H9 (cell line): ENCODE results near the gene C1S. TPM values are rescaled to one million over a fixed set of nuclear protein-coding genes. Genes with fewer than 3 reads are reported as not detected.

ENCODE experiments used
- DNase-seq: peaks from one replicate; pipeline ENCODE4 v3.0.0-alpha.2; 2017
- H2AFZ ChIP-seq: one replicate; pipeline ENCODE4 v1.6.1; 2013; ENCODE audit warnings: mild to moderate bottlenecking, low read length, control low read depth, moderate library complexity
- H2AK5ac ChIP-seq: 2 replicates; pipeline ENCODE4 v1.6.1; 2013; ENCODE audit warnings: low read length, control low read depth, mixed read lengths; ENCODE audit not compliant: insufficient read length
- H2BK120ac ChIP-seq: one replicate; pipeline ENCODE4 v1.6.1; 2013; ENCODE audit warnings: low read depth, mild to moderate bottlenecking, low read length, control low read depth, inconsistent platforms; ENCODE audit not compliant: poor library complexity, severe bottlenecking
- H2BK12ac ChIP-seq: 2 replicates; pipeline ENCODE4 v1.6.1; 2013; ENCODE audit warnings: low read length, control low read depth, mixed read lengths, low read depth; ENCODE audit not compliant: insufficient read length
- H2BK15ac ChIP-seq: 2 replicates; pipeline ENCODE4 v1.6.1; 2013; ENCODE audit warnings: low read depth, low read length, control low read depth
- H2BK20ac ChIP-seq: one replicate; pipeline ENCODE4 v1.6.1; 2013; ENCODE audit warnings: low read depth, mild to moderate bottlenecking, low read length, control low read depth, inconsistent platforms; ENCODE audit not compliant: poor library complexity, severe bottlenecking
- H2BK5ac ChIP-seq: 2 replicates; pipeline ENCODE4 v1.6.1; 2013; ENCODE audit warnings: low read length, control low read depth, mixed read lengths; ENCODE audit not compliant: insufficient read length
- H3K14ac ChIP-seq: 2 replicates; pipeline ENCODE4 v1.6.1; 2013; ENCODE audit warnings: low read length, control low read depth; ENCODE audit not compliant: insufficient read depth
- H3K18ac ChIP-seq: 2 replicates; pipeline ENCODE4 v1.6.1; 2013; ENCODE audit warnings: low read depth, mild to moderate bottlenecking, mixed read lengths, low read length, control low read depth; ENCODE audit not compliant: insufficient read length
- H3K23ac ChIP-seq: 2 replicates; pipeline ENCODE4 v1.6.1; 2013; ENCODE audit warnings: low read length, control low read depth, mixed read lengths, low read depth; ENCODE audit not compliant: insufficient read length
- H3K23me2 ChIP-seq: 2 replicates; pipeline ENCODE4 v1.6.1; 2013; ENCODE audit warnings: low read depth, mild to moderate bottlenecking, mixed read lengths, low read length, control low read depth; ENCODE audit not compliant: insufficient read length, poor library complexity, severe bottlenecking
- H3K27ac ChIP-seq: 2 replicates; pipeline ENCODE4 v1.5.1; 2013; ENCODE audit warnings: low read length, control low read depth, mixed read lengths, low read depth; ENCODE audit not compliant: insufficient read length
- H3K27me3 ChIP-seq: 2 replicates; pipeline ENCODE4 v1.6.1; 2013; ENCODE audit warnings: low read length, control low read depth, inconsistent platforms; ENCODE audit not compliant: insufficient read depth
- H3K4ac ChIP-seq: 2 replicates; pipeline ENCODE4 v1.6.1; 2013; ENCODE audit warnings: low read depth, mild to moderate bottlenecking, control low read depth, inconsistent platforms, low read length, moderate library complexity
- H3K4me1 ChIP-seq: 2 replicates; pipeline ENCODE4 v1.6.1; 2013; ENCODE audit warnings: low read length, control low read depth, inconsistent platforms; ENCODE audit not compliant: insufficient read depth
- H3K4me2 ChIP-seq: 2 replicates; pipeline ENCODE4 v1.6.1; 2013; ENCODE audit warnings: low read length, control low read depth, mixed read lengths; ENCODE audit not compliant: insufficient read length, insufficient read depth
- H3K56ac ChIP-seq: 2 replicates; pipeline ENCODE4 v1.6.1; 2013; ENCODE audit warnings: low read depth, mild to moderate bottlenecking, mixed read lengths, low read length, control low read depth; ENCODE audit not compliant: insufficient read length
- H3K79me1 ChIP-seq: 2 replicates; pipeline ENCODE4 v1.6.1; 2013; ENCODE audit warnings: low read depth, mild to moderate bottlenecking, moderate library complexity, low read length, control low read depth, inconsistent platforms; ENCODE audit not compliant: insufficient read depth, poor library complexity, severe bottlenecking
- H3K79me2 ChIP-seq: 2 replicates; pipeline ENCODE4 v1.6.1; 2013; ENCODE audit warnings: low read length, control low read depth, inconsistent platforms; ENCODE audit not compliant: insufficient read depth
- H3K9ac ChIP-seq: 2 replicates; pipeline ENCODE4 v1.6.1; 2013; ENCODE audit warnings: low read length, control low read depth, mixed read lengths; ENCODE audit not compliant: insufficient read length; ENCODE audit errors: extremely low read depth
- H3K9me3 ChIP-seq: one replicate; pipeline ENCODE4 v1.6.1; 2013; ENCODE audit warnings: low read depth, low read length, inconsistent platforms; ENCODE audit not compliant: control insufficient read depth
- H3T11ph ChIP-seq: one replicate; pipeline ENCODE4 v1.6.1; 2013; ENCODE audit warnings: mild to moderate bottlenecking, low read length, control low read depth, inconsistent platforms
- H4K20me1 ChIP-seq: one replicate; pipeline ENCODE4 v1.6.1; 2013; ENCODE audit not compliant: control insufficient read depth, insufficient read length, insufficient read depth
- H4K5ac ChIP-seq: 2 replicates; pipeline ENCODE4 v1.6.1; 2013; ENCODE audit warnings: low read depth, mild to moderate bottlenecking, mixed read lengths, low read length, control low read depth; ENCODE audit not compliant: insufficient read length
- H4K8ac ChIP-seq: replicated peaks from 2 replicates; pipeline ENCODE4 v1.6.1; 2013; ENCODE audit warnings: low read length, control low read depth, mixed read lengths, low read depth; ENCODE audit not compliant: insufficient read length
- H4K91ac ChIP-seq: 2 replicates; pipeline ENCODE4 v1.6.1; 2013; ENCODE audit warnings: low read depth, mild to moderate bottlenecking, moderate library complexity, mixed read lengths, low read length, control low read depth; ENCODE audit not compliant: insufficient read length
- H3K27ac Mint-ChIP-seq, 3 experiments: 2 replicates in 2 of 3; 3 replicates in 1 of 3; pipeline ENCODE4 v1.8.0; 2020 to 2021; ENCODE audit warnings: mixed read lengths in 3 of 3, mild to moderate bottlenecking in 1 of 3, moderate library complexity in 1 of 3
- H3K27me3 Mint-ChIP-seq: 2 replicates; pipeline ENCODE4 v1.8.0; 2021; ENCODE audit warnings: low read depth, mild to moderate bottlenecking, moderate library complexity, mixed read lengths
- H3K36me3 Mint-ChIP-seq, 3 experiments: 2 replicates in 2 of 3; 3 replicates in 1 of 3; pipeline ENCODE4 v1.8.0; 2020 to 2021; ENCODE audit warnings: low read depth in 3 of 3, mixed read lengths in 3 of 3; ENCODE audit not compliant: insufficient read depth in 1 of 3
- H3K4me1 Mint-ChIP-seq, 2 experiments: 2 replicates each; pipeline ENCODE4 v1.8.0; 2020; ENCODE audit warnings: mixed read lengths in 2 of 2
- H3K4me3 Mint-ChIP-seq, 2 experiments: 2 replicates in 1 of 2; 3 replicates in 1 of 2; pipeline ENCODE4 v1.8.0; 2020 to 2021; ENCODE audit warnings: mild to moderate bottlenecking in 2 of 2, mixed read lengths in 2 of 2, moderate library complexity in 1 of 2
- H3K9me3 Mint-ChIP-seq, 2 experiments: 2 replicates in 1 of 2; 3 replicates in 1 of 2; pipeline ENCODE4 v1.8.0; 2020; ENCODE audit warnings: mild to moderate bottlenecking in 2 of 2, mixed read lengths in 2 of 2, moderate library complexity in 1 of 2
- CTCF ChIP-seq: fragments of 200-600 bp; sonication (generic); conservative IDR thresholded peaks from 3 replicates; pipeline ENCODE4 v1.8.0; 2021; ENCODE audit warnings: antibody characterized with exemption, mild to moderate bottlenecking
- WGBS: extraction: QIAGEN DNeasy Blood & Tissue Kit; methylation state at CpG from one replicate; pipeline ENCODE4 v1.1.7; 2013; ENCODE audit warnings: missing lambda C conversion rate, low lambda C conversion rate, mixed read lengths; ENCODE audit not compliant: insufficient read length; ENCODE audit errors: extremely low coverage; 5-methylcytosine and 5-hydroxymethylcytosine counted together
- total RNA-seq: library from RNA; stranded (reverse); gene quantifications from 2 replicates; pipeline ENCODE4 v1.2.1, GENCODE V29; 2021

C1S gene
- total RNA-seq, 1 experiment from 2014 or later = 4.2 TPM

DNA sequence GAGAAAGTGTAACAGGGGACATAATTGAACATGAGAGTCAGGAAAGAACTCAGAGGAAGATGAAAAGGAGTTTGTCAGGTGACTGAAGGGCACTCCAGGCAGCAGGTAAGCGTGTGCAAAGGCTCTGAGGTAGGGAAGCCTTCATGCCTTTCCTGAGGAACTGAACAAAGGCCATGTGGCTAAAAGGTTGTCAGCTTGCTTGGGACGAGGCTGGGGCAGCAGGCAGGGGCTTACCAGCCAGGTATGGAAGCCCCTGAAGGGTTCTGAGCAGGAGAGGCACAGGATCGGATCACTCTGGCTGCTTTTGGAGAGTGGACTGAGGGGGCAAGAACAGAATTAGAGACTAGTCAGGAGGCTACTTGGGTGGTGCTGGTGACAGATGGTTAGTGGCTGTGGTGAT lies 47.4 kb upstream of the C1S start:
- peaks cover 0 to 14% (median 5%) of the 10 kb centered on the region in 3 experiments; a peak in 5 of 7 replicates for H3K36me3 Mint-ChIP-seq
- H3K4ac ChIP-seq = no peak overlapping the region
- TF ChIP-seq CTCF = no peak
- peaks cover 3% of the 10 kb centered on the region for H3K23me2 ChIP-seq
- no peak overlapping the region for H2AK5ac ChIP-seq
- no peaks in the 10 kb centered on the region for H3K27me3 Mint-ChIP-seq
- H3K4me1 Mint-ChIP-seq = peaks cover 18 to 24% of the 10 kb centered on the region in 2 experiments
- no peak overlapping the region for H4K5ac ChIP-seq
- H3K79me1 ChIP-seq = peaks cover 4% of the 10 kb centered on the region
- H2BK12ac ChIP-seq = no peak overlapping the region
- no peak overlapping the region for H3K27ac Mint-ChIP-seq
- no peak overlapping the region for H3K18ac ChIP-seq
- no peak overlapping the region for H3K4me2 ChIP-seq
- no peaks in the 10 kb centered on the region; the same call in 1 of the 2 replicates for H3K79me2 ChIP-seq
- H4K20me1 ChIP-seq = no peaks in the 10 kb centered on the region
- H3K9me3 Mint-ChIP-seq = peaks cover 0 to 3% of the 10 kb centered on the region in 2 experiments; a peak in 1 of 5 replicates
- no peak overlapping the region for H2BK20ac ChIP-seq
- H2AFZ ChIP-seq = no peak overlapping the region
- no peak overlapping the region for H3T11ph ChIP-seq
- no peak overlapping the region for H3K23ac ChIP-seq
- no peaks in the 10 kb centered on the region for H3K27me3 ChIP-seq
- H2BK15ac ChIP-seq = no peak overlapping the region
- no peaks in the 10 kb centered on the region for H3K9me3 ChIP-seq
- no peak overlapping the region for H3K4me3 Mint-ChIP-seq
- no peak overlapping the region for H4K91ac ChIP-seq
- H3K14ac ChIP-seq = no peak overlapping the region
- no CpG with 5 or more reads among the region's 3 CpGs for WGBS
- no peaks in the 10 kb centered on the region for H3K4me1 ChIP-seq
- H2BK5ac ChIP-seq = no peak overlapping the region
- H3K27ac ChIP-seq = no peak overlapping the region
- H3K9ac ChIP-seq = no peak overlapping the region
- DNase-seq = no peak
- no peak overlapping the region for H4K8ac ChIP-seq
- no peak overlapping the region for H2BK120ac ChIP-seq
- no peak overlapping the region for H3K56ac ChIP-seq
